ENCODE results near the gene MPP3.
"Not testable (repeated sequence)": the region's sequence is repeated elsewhere in the genome, so short reads cannot be mapped to it uniquely, and the experiment has no call there.

Gene MPP3

DNA sequence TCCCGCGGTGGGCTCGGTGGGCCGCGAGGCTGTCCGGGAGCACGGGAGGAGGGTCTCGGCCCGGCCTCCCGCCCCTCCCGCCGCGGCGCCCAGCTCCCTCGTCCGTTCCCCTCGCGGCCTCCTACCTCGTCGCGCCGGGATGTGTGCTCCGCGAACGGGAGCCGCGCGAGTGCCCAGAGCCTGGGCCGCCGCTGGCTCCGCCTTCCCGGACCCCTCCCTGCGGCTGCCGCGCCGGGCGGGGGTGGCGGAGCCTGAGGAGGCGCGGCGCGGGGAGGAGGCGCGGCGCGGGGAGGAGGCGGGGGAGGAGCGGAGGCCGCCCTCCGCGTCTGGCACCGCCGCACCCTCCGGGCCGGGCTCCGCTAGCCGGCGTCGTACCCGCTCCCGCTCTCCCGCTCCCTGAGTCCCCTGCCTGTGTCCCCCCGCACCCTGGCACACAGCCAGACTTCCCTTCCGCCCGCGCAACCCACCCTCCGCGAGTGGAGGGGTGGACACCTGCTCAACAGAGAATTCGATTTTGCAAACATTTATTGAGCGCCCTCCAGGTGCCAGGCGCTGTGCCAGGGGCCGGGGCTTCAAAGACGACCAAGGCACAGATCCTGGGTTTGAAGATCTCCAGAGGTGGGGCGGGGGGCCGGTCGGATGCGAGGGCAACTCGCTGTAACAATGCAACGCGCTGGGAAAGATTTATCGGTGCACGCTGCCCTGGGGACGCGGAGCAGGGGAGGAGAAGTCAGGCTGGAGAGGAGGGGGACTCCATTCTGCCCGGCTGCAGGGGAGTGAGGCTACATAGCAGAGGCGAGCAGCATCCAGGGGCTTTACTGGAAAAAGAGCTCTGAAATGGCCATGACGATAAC is at the start of gene MPP3:
TSS of gene MPP3 (minus strand) at position 171 of the 854 bp plus-strand sequence. CDS start 1,240 bp downstream, outside the sequence.
- DNase-seq: peak; percentile 26

DNA sequence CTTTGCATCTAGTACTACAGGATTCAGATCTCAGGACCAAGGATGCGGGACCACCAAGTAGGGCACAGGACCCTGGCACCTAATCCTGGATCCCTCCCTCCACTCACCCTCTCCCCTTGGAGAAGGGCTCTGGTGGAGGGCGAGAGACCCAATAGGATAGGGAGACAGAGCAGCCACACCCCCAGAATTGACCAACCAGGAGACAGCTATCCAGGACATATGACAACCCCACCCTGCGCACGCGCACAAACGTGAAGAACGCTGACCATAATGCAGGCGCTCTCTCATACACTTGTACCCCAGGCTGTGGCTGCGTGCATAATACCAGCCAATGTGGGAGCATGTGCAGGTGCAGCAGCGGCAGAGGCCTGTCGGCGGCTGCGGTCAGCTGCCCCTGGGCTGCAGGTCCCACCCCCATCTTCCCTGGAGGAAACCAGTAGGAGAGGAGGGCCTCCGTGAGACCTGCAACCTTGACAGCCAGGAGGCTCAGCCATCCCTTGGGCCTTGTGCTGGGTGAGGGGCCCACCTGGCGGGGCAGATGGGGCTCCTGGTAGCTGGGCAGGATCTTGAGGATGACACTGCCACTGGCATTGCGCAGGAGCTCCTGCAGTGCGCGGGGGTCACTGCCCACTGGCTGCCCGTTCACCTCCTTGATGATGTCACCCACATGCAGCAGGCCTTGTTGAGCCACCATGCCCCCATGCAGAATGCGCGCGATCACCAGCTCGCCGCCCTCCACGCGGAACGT is 49.0 kb upstream of the MPP3 start:
- DNase-seq: no peak

DNA sequence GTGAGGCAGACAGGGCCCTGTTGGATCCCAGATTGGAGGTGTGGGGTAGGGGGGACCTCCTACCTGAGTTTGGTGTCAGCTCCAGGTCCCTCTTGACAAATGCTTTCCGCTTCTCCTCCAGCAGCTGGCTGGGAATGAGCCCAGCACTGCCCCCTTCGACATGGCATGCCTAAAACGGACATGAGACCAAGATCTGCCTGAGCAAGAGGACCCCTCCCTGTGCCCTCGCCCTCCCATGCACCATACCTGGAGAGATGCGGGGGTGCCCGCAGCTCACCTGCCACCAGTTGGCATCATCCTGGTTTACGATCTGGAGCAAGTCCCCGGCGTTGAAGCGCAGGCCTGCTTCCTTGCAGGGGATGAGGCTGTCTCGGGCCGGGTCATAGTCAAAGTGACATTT is 48.2 kb upstream of the MPP3 start:
- no peak for DNase-seq

DNA sequence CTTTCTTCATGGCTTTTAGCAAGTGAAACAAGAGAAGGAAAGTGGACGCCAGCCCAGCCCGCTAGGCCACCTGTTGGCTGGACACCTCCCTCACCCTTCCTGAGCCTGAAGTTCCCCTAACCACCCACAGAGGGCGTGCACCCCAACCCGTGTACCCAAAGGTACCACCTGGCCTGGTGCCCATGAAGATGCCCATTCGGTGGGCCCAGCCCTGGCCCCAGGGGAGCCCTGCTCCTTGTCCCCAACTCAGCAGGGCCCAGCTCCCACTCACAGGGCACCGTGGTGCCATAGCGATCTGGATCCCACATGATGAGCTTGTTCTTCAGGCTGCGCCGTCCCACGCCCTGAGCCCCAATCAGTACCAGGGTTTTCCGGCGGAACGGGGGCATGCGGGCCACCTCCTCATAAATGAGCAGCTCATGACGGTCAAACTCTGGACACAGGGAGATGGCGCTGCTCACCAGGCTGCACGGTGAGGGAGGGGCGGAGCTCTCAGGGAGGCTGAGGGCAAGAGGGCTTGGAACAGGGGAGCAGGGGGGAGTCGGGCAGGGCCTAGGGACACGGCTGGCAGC is 47.6 kb upstream of the MPP3 start:
- DNase-seq: peak; percentile 55

DNA sequence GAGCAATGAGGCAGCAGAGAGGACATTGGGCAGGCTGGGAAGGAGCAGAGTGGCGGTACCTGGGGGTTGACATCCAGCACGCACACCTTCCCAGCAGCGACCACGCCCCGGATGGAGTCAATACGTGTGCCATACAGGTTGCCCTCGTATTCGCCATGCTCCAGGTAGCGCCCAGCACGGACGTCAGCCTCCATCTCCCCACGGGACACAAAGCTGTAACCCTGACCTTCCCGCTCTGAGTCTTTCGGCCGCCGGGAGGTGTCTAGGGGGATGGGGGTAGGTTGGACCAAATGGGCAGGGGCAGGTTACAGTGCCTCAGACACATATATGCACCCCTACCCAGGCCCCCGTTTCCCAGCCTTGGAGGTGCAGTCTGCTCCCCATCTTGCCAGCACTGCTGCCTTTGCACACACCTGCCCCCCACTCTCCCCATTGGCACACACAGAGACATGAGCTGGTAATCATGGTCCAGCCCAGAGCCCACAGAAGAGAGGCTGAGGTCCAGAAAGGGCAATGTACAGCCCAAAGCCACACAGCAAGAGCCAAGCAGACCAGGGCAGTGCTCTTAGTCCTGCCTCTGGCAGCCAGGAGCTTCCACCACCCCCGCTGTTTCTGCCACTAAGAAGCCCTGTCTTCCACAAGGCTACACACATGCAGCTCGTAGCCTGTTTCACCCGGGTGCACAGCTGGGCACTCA is 46.9 kb upstream of the MPP3 start:
- no peak for DNase-seq

- DNase-seq: peak; percentile 72
Observed at GRCh38 chr17:43878260-43879175, 45.6 kb upstream of the MPP3 start.

DNA sequence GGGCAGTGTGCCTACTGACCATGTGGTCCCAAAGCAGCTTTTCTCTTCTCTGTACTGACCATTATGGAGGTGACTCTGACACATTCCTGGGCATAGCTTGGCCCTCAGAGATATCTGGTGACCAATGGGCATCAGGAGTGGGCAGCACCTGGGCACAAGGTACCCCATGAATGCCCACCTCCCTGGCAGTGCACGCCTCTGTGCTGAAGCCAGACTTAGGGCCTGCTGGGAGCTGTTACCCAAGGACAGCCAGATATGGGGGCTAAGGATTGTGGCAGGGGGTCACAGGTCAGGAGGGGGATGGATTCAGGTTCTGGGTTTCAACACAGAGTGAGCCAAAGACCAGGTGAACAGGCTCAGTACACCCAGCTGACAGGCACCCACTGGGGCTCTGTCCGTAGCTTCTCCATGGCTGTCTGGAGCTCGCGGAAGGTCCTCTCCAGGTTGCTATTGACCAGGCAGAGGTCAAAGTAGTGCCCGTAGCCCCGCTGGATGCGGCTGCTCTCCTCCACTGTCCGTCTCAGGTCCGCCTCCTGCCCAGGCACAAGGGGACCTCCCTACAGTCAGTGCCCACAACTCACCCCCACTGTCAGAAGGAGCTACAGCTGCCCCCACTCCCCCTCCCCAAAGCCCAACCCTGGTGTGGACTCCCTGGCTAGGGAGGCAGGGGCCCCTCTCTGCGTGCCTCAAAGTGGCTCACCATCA is 44.7 kb upstream of the MPP3 start:
- DNase-seq: no peak

GRCh38 chr17:43877031-43877430 is 44.1 kb upstream of the MPP3 start:
- no peak for DNase-seq

GRCh38 chr17:43875476-43876147 is 42.7 kb upstream of the MPP3 start:
- DNase-seq: no peak

DNA sequence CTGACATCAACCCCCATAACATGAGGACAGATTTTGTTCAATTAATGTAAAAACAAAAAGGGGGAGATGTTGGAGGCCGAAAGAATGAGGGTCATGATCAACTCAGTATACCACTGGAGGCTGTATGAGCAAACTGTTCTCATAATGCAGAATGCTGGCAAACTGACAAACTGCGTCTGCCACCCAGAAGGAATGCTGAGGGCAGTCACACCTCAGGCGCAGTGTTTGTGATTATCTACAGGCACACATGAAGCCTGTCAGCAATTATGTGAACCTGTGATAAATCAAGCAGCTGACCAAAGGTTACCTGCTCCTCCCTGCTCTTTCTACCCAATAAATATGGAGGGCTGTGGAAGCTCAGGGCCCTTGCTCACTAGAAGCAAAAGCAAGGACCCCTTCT is 41.3 kb upstream of the MPP3 start:
- no peak for DNase-seq

- no peak for DNase-seq
Observed at GRCh38 chr17:43873815-43874214, 40.9 kb upstream of the MPP3 start.

DNA sequence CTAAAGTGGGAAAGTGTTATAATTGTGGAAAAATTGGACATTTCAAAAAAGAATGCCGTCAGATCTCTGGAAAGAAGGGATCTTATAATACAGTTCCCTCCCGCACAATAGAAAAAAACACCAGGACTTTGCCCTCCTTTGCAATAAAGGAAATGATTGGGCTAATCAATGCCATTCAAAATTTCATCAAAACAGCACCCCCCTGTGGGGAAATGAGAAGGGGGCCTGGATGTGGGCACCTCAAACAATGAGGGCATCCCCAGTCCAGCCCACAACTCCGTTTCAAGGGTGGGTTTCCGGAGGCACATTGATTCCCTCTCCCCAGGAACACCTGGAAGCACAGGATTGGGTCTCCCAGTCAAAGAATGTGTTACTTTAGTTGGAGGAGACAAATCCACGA is 40.1 kb upstream of the MPP3 start:
- DNase-seq: no peak

GRCh38 chr17:43871946-43872690 is 39.2 kb upstream of the MPP3 start:
- no peak for DNase-seq

GRCh38 chr17:43869031-43869430 is 36.1 kb upstream of the MPP3 start:
- not testable (repeated sequence) for DNase-seq

GRCh38 chr17:43868226-43868994 is 35.5 kb upstream of the MPP3 start:
- DNase-seq: no peak

DNA sequence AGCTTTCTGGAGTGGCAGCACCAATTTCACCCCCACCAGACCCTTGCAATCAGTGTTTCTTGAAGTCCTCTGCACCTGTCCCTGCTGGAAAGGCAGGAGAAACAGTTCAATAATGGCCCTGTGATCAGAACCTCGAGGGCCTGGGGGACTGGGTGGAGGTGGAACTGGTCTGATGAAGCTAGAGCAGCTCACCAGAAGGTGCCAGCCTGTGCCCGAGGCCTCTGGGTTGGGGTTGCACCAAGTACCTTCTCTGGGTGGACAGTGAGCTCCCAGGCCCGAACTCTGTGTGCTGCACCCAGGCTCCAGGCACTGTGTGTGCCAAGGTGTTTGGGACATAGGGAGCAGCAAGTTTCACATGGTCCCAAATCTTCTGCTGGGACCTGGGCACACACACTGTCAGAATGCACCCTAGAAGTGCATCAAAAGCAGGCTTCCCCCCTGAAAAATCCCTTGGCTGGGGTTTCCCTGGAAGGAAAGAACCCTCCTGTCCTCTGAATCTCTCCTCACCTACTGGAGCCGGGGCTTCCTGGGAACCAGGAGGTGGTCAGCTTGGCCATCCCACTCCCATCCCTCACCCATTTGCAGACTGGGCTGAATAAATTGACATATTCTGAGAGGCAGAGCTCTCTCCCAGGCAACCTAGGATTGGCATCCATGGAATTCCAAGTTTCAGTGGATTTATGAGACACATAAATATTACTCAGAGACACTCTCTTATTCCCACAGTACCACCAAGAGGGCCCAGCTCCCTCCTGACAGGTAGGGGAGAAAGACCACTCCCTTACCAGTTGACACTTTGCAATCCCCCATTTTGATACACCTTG is 31.4 kb upstream of the MPP3 start:
- DNase-seq: no peak

DNA sequence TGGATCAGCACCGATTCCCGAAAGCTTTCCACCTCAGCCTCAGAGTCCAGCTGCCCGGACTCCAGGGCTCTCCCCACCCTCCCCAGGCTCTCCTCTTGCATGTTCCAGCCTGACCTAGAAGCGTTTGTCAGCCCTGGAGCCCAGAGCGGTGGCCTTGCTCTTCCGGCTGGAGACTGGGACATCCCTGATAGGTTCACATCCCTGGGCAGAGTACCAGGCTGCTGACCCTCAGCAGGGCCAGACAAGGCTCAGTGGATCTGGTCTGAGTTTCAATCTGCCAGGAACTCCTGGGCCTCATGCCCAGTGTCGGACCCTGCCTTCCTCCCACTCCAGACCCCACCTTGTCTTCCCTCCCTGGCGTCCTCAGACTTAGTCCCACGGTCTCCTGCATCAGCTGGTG is 29.0 kb upstream of the MPP3 start:
- no peak for DNase-seq

- DNase-seq: no peak
Observed at GRCh38 chr17:43860927-43861622, 28.1 kb upstream of the MPP3 start.
